HL-60/S4 treated with retinoic acid at 250 ng/mL for 4 days and 3 days (cell line): Measurements from ENCODE around the gene DLGAP1.

Experiments used
- in situ Hi-C: fragments of 300-500 bp; cut with MboI; formaldehyde crosslinking; loops from 2 replicates; pipeline ENCODE4 v1.7.0; 2022; ENCODE audit warnings: low sequenced_read_pairs

DLGAP1 gene

GRCh38 chr18:4193086-4193485, 262.0 kb downstream of the DLGAP1 start:
- in situ Hi-C loops, result no loop called here

- in situ Hi-C loops, result no loop called here
Measured at GRCh38 chr18:4181882-4182568, 273.1 kb downstream of the DLGAP1 start.

- in situ Hi-C loops, result no loop called here
Measured at GRCh38 chr18:4181086-4181485, 274.0 kb downstream of the DLGAP1 start.

- in situ Hi-C loops, result no loop called here
Measured at GRCh38 chr18:4172196-4173100, 282.7 kb downstream of the DLGAP1 start.

- in situ Hi-C loops, result no loop called here
Measured at GRCh38 chr18:4157352-4157751, 297.8 kb downstream of the DLGAP1 start.

GRCh38 chr18:4146797-4147196, 308.3 kb downstream of the DLGAP1 start:
- in situ Hi-C loops, result no loop called here

- in situ Hi-C loops, result no loop called here
Measured at GRCh38 chr18:4144201-4144600, 310.9 kb downstream of the DLGAP1 start.

GRCh38 chr18:4143585-4143984, 311.5 kb downstream of the DLGAP1 start:
- in situ Hi-C loops, result no loop called here

- in situ Hi-C loops, result no loop called here
Measured at GRCh38 chr18:4142876-4143275, 312.2 kb downstream of the DLGAP1 start.

GRCh38 chr18:4134700-4135099, 320.4 kb downstream of the DLGAP1 start:
- in situ Hi-C loops, result no loop called here

GRCh38 chr18:4130734-4131719, 324.1 kb downstream of the DLGAP1 start:
- in situ Hi-C loops, result no loop called here

GRCh38 chr18:4126939-4127338, 328.2 kb downstream of the DLGAP1 start:
- in situ Hi-C loops, result no loop called here

GRCh38 chr18:4125627-4126230, 329.4 kb downstream of the DLGAP1 start:
- in situ Hi-C loops, result no loop called here

- in situ Hi-C loops, result no loop called here
Measured at GRCh38 chr18:4125224-4125623, 329.9 kb downstream of the DLGAP1 start.

- in situ Hi-C loops, result no loop called here
Measured at GRCh38 chr18:4119813-4120212, 335.3 kb downstream of the DLGAP1 start.

GRCh38 chr18:4119127-4119648, 335.9 kb downstream of the DLGAP1 start:
- in situ Hi-C loops, result no loop called here

- in situ Hi-C loops, result no loop called here
Measured at GRCh38 chr18:4108016-4108415, 347.1 kb downstream of the DLGAP1 start.

- in situ Hi-C loops, result no loop called here
Measured at GRCh38 chr18:4107049-4107467, 348.0 kb downstream of the DLGAP1 start.

- in situ Hi-C loops, result no loop called here
Measured at GRCh38 chr18:4106407-4107033, 348.6 kb downstream of the DLGAP1 start.

- in situ Hi-C loops, result no loop called here
Measured at GRCh38 chr18:4102901-4103300, 352.2 kb downstream of the DLGAP1 start.
